SHP77 (cell line): Measurements from ENCODE around the gene MTPN.

Experiments
- DNase-seq, 2 experiments: peaks; one replicate each; lab custom pipeline; 2025; lab: John Stamatoyannopoulos, UW

Gene MTPN

GRCh38 chr7:135977007-135977741 lies at the start of gene MTPN:
MTPN (minus strand) TSS chr7:135977359; CDS start chr7:135977100, 259 bp downstream.
- peak; percentile 95 to 97 for DNase-seq

- DNase-seq: no peak
These were observed 49.0 kb upstream of the MTPN start for GRCh38 chr7:136026209-136026608.

GRCh38 chr7:136023134-136023869 lies 46.1 kb upstream of the MTPN start:
- peak; percentile 75 to 90 for DNase-seq

- DNase-seq: no peak
These were observed 43.4 kb upstream of the MTPN start for GRCh38 chr7:136020556-136020955.

GRCh38 chr7:136018104-136018503 lies 40.9 kb upstream of the MTPN start:
- no peak for DNase-seq

GRCh38 chr7:136016649-136017395 lies 39.7 kb upstream of the MTPN start:
- DNase-seq: no peak

GRCh38 chr7:136015638-136016037 lies 38.5 kb upstream of the MTPN start:
- DNase-seq: no peak

- DNase-seq: no peak
These were observed 37.5 kb upstream of the MTPN start for GRCh38 chr7:136014659-136015058.

- DNase-seq: no peak
These were observed 35.1 kb upstream of the MTPN start for GRCh38 chr7:136012238-136012637.

- DNase-seq: peak; percentile 13 to 46
These were observed 32.4 kb upstream of the MTPN start for GRCh38 chr7:136009488-136010079.

GRCh38 chr7:136006208-136006607 lies 29.0 kb upstream of the MTPN start:
- DNase-seq: no peak

- no peak for DNase-seq
These were observed 26.9 kb upstream of the MTPN start for GRCh38 chr7:136004083-136004482.

- no peak for DNase-seq
These were observed 25.6 kb upstream of the MTPN start for GRCh38 chr7:136002802-136003201.

GRCh38 chr7:136000288-136000913 lies 23.2 kb upstream of the MTPN start:
- no peak for DNase-seq

- no peak for DNase-seq
These were observed 20.9 kb upstream of the MTPN start for GRCh38 chr7:135998081-135998480.

- no peak for DNase-seq
These were observed 18.6 kb upstream of the MTPN start for GRCh38 chr7:135995748-135996147.

- DNase-seq: no peak
These were observed 17.5 kb upstream of the MTPN start for GRCh38 chr7:135994466-135995205.

- DNase-seq: no peak
These were observed 16.8 kb upstream of the MTPN start for GRCh38 chr7:135993950-135994349.

GRCh38 chr7:135991906-135992305 lies 14.7 kb upstream of the MTPN start:
- DNase-seq: no peak

GRCh38 chr7:135991322-135991721 lies 14.2 kb upstream of the MTPN start:
- DNase-seq: no peak

GRCh38 chr7:135990258-135990657 lies 13.1 kb upstream of the MTPN start:
- no peak for DNase-seq
